H9 (cell line): Measurements from ENCODE around the gene RNF220. TPM values are rescaled to one million over a fixed set of nuclear protein-coding genes. Genes with fewer than 3 reads are reported as not detected.
A peak's percentile ranks its signal among the peaks of the same experiment; 100 is the strongest.

ENCODE experiments used
- DNase-seq: peaks from one replicate; pipeline ENCODE4 v3.0.0-alpha.2; 2017
- H2AFZ ChIP-seq: one replicate; pipeline ENCODE4 v1.6.1; 2013; ENCODE audit warnings: mild to moderate bottlenecking, low read length, control low read depth, moderate library complexity
- H2AK5ac ChIP-seq: 2 replicates; pipeline ENCODE4 v1.6.1; 2013; ENCODE audit warnings: low read length, control low read depth, mixed read lengths; ENCODE audit not compliant: insufficient read length
- H2BK120ac ChIP-seq: one replicate; pipeline ENCODE4 v1.6.1; 2013; ENCODE audit warnings: low read depth, mild to moderate bottlenecking, low read length, control low read depth, inconsistent platforms; ENCODE audit not compliant: poor library complexity, severe bottlenecking
- H2BK12ac ChIP-seq: 2 replicates; pipeline ENCODE4 v1.6.1; 2013; ENCODE audit warnings: low read length, control low read depth, mixed read lengths, low read depth; ENCODE audit not compliant: insufficient read length
- H2BK15ac ChIP-seq: 2 replicates; pipeline ENCODE4 v1.6.1; 2013; ENCODE audit warnings: low read depth, low read length, control low read depth
- H2BK20ac ChIP-seq: one replicate; pipeline ENCODE4 v1.6.1; 2013; ENCODE audit warnings: low read depth, mild to moderate bottlenecking, low read length, control low read depth, inconsistent platforms; ENCODE audit not compliant: poor library complexity, severe bottlenecking
- H2BK5ac ChIP-seq: 2 replicates; pipeline ENCODE4 v1.6.1; 2013; ENCODE audit warnings: low read length, control low read depth, mixed read lengths; ENCODE audit not compliant: insufficient read length
- H3K14ac ChIP-seq: 2 replicates; pipeline ENCODE4 v1.6.1; 2013; ENCODE audit warnings: low read length, control low read depth; ENCODE audit not compliant: insufficient read depth
- H3K18ac ChIP-seq: 2 replicates; pipeline ENCODE4 v1.6.1; 2013; ENCODE audit warnings: low read depth, mild to moderate bottlenecking, mixed read lengths, low read length, control low read depth; ENCODE audit not compliant: insufficient read length
- H3K23ac ChIP-seq: 2 replicates; pipeline ENCODE4 v1.6.1; 2013; ENCODE audit warnings: low read length, control low read depth, mixed read lengths, low read depth; ENCODE audit not compliant: insufficient read length
- H3K23me2 ChIP-seq: 2 replicates; pipeline ENCODE4 v1.6.1; 2013; ENCODE audit warnings: low read depth, mild to moderate bottlenecking, mixed read lengths, low read length, control low read depth; ENCODE audit not compliant: insufficient read length, poor library complexity, severe bottlenecking
- H3K27ac ChIP-seq: 2 replicates; pipeline ENCODE4 v1.5.1; 2013; ENCODE audit warnings: low read length, control low read depth, mixed read lengths, low read depth; ENCODE audit not compliant: insufficient read length
- H3K27me3 ChIP-seq: 2 replicates; pipeline ENCODE4 v1.6.1; 2013; ENCODE audit warnings: low read length, control low read depth, inconsistent platforms; ENCODE audit not compliant: insufficient read depth
- H3K4ac ChIP-seq: 2 replicates; pipeline ENCODE4 v1.6.1; 2013; ENCODE audit warnings: low read depth, mild to moderate bottlenecking, control low read depth, inconsistent platforms, low read length, moderate library complexity
- H3K4me1 ChIP-seq: 2 replicates; pipeline ENCODE4 v1.6.1; 2013; ENCODE audit warnings: low read length, control low read depth, inconsistent platforms; ENCODE audit not compliant: insufficient read depth
- H3K4me2 ChIP-seq: 2 replicates; pipeline ENCODE4 v1.6.1; 2013; ENCODE audit warnings: low read length, control low read depth, mixed read lengths; ENCODE audit not compliant: insufficient read length, insufficient read depth
- H3K56ac ChIP-seq: 2 replicates; pipeline ENCODE4 v1.6.1; 2013; ENCODE audit warnings: low read depth, mild to moderate bottlenecking, mixed read lengths, low read length, control low read depth; ENCODE audit not compliant: insufficient read length
- H3K79me1 ChIP-seq: 2 replicates; pipeline ENCODE4 v1.6.1; 2013; ENCODE audit warnings: low read depth, mild to moderate bottlenecking, moderate library complexity, low read length, control low read depth, inconsistent platforms; ENCODE audit not compliant: insufficient read depth, poor library complexity, severe bottlenecking
- H3K79me2 ChIP-seq: 2 replicates; pipeline ENCODE4 v1.6.1; 2013; ENCODE audit warnings: low read length, control low read depth, inconsistent platforms; ENCODE audit not compliant: insufficient read depth
- H3K9ac ChIP-seq: 2 replicates; pipeline ENCODE4 v1.6.1; 2013; ENCODE audit warnings: low read length, control low read depth, mixed read lengths; ENCODE audit not compliant: insufficient read length; ENCODE audit errors: extremely low read depth
- H3K9me3 ChIP-seq: one replicate; pipeline ENCODE4 v1.6.1; 2013; ENCODE audit warnings: low read depth, low read length, inconsistent platforms; ENCODE audit not compliant: control insufficient read depth
- H3T11ph ChIP-seq: one replicate; pipeline ENCODE4 v1.6.1; 2013; ENCODE audit warnings: mild to moderate bottlenecking, low read length, control low read depth, inconsistent platforms
- H4K20me1 ChIP-seq: one replicate; pipeline ENCODE4 v1.6.1; 2013; ENCODE audit not compliant: control insufficient read depth, insufficient read length, insufficient read depth
- H4K5ac ChIP-seq: 2 replicates; pipeline ENCODE4 v1.6.1; 2013; ENCODE audit warnings: low read depth, mild to moderate bottlenecking, mixed read lengths, low read length, control low read depth; ENCODE audit not compliant: insufficient read length
- H4K8ac ChIP-seq: replicated peaks from 2 replicates; pipeline ENCODE4 v1.6.1; 2013; ENCODE audit warnings: low read length, control low read depth, mixed read lengths, low read depth; ENCODE audit not compliant: insufficient read length
- H4K91ac ChIP-seq: 2 replicates; pipeline ENCODE4 v1.6.1; 2013; ENCODE audit warnings: low read depth, mild to moderate bottlenecking, moderate library complexity, mixed read lengths, low read length, control low read depth; ENCODE audit not compliant: insufficient read length
- H3K27ac Mint-ChIP-seq, 3 experiments: 2 replicates in 2 of 3; 3 replicates in 1 of 3; pipeline ENCODE4 v1.8.0; 2020 to 2021; ENCODE audit warnings: mixed read lengths in 3 of 3, mild to moderate bottlenecking in 1 of 3, moderate library complexity in 1 of 3
- H3K27me3 Mint-ChIP-seq: 2 replicates; pipeline ENCODE4 v1.8.0; 2021; ENCODE audit warnings: low read depth, mild to moderate bottlenecking, moderate library complexity, mixed read lengths
- H3K36me3 Mint-ChIP-seq, 3 experiments: 2 replicates in 2 of 3; 3 replicates in 1 of 3; pipeline ENCODE4 v1.8.0; 2020 to 2021; ENCODE audit warnings: low read depth in 3 of 3, mixed read lengths in 3 of 3; ENCODE audit not compliant: insufficient read depth in 1 of 3
- H3K4me1 Mint-ChIP-seq, 2 experiments: 2 replicates each; pipeline ENCODE4 v1.8.0; 2020; ENCODE audit warnings: mixed read lengths in 2 of 2
- H3K4me3 Mint-ChIP-seq, 2 experiments: 2 replicates in 1 of 2; 3 replicates in 1 of 2; pipeline ENCODE4 v1.8.0; 2020 to 2021; ENCODE audit warnings: mild to moderate bottlenecking in 2 of 2, mixed read lengths in 2 of 2, moderate library complexity in 1 of 2
- H3K9me3 Mint-ChIP-seq, 2 experiments: 2 replicates in 1 of 2; 3 replicates in 1 of 2; pipeline ENCODE4 v1.8.0; 2020; ENCODE audit warnings: mild to moderate bottlenecking in 2 of 2, mixed read lengths in 2 of 2, moderate library complexity in 1 of 2
- WGBS: extraction: QIAGEN DNeasy Blood & Tissue Kit; methylation state at CpG from one replicate; pipeline ENCODE4 v1.1.7; 2013; ENCODE audit warnings: missing lambda C conversion rate, low lambda C conversion rate, mixed read lengths; ENCODE audit not compliant: insufficient read length; ENCODE audit errors: extremely low coverage; 5-methylcytosine and 5-hydroxymethylcytosine counted together
- total RNA-seq: library from RNA; stranded (reverse); gene quantifications from 2 replicates; pipeline ENCODE4 v1.2.1, GENCODE V29; 2021
- TF ChIP-seq, protein P1 (sequence below): fragments of 200-600 bp; sonication (generic); conservative IDR thresholded peaks from 3 replicates; pipeline ENCODE4 v1.8.0; 2021; ENCODE audit warnings: antibody characterized with exemption, mild to moderate bottlenecking

RNF220 gene
- total RNA-seq, 1 experiment from 2014 or later, result 109 TPM

DNA sequence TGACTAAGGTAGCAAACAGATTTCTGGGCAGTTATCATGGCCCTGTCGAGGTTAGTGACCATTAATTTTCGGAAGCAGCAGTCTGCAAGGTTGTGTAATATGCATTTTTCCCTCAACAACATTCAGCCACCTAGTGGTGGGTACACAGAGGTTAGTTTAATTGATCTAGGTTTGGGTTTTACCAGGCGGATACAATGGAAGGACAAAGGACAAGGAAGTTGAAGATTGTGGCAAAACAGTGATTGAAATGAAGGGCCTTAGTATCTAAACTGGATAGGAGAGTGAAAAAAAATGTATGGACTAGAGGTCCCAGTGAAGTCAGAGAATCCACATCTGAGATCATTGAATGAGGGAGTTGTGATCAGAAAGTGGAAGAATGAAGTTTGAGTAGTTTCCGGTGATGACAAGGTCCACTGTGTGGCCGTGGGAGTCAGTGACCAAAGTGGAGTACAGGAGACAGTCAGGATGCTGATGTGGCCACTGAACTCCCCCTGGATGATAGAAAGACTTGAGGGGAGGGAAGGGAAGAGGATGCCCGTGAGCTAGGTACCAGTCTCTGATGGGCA lies 272.2 kb downstream of the RNF220 start:
- H3K9me3 ChIP-seq, result no peaks in the 10 kb centered on the region
- peak overlapping the region; percentile 34 for H4K5ac ChIP-seq
- Mint-ChIP-seq H3K9me3 (no peaks in the 10 kb centered on the region; a peak in 1 of 5 replicates), H3K27me3 (no peaks in the 10 kb centered on the region; the same call in 1 of the 2 replicates), H3K27ac (no peak overlapping the region), H3K36me3 (peaks cover 0 to 5% (median 0%) of the 10 kb centered on the region in 3 experiments; a peak in 3 of 7 replicates), H3K4me1 (peaks cover 24 to 25% of the 10 kb centered on the region in 2 experiments), H3K4me3 (no peak overlapping the region)
- no CpG with 5 or more reads among the region's 6 CpGs for WGBS
- no peaks in the 10 kb centered on the region for H3K79me1 ChIP-seq
- H3K4me1 ChIP-seq, result peaks cover 15% of the 10 kb centered on the region
- no peak overlapping the region for H2AK5ac ChIP-seq
- H2BK5ac ChIP-seq, result no peak overlapping the region
- no peak overlapping the region for H3K23ac ChIP-seq
- H2BK15ac ChIP-seq, result no peak overlapping the region
- no peak overlapping the region for H3K14ac ChIP-seq
- H3K4me2 ChIP-seq, result no peak overlapping the region
- no peak overlapping the region for H3K4ac ChIP-seq
- H4K20me1 ChIP-seq, result no peaks in the 10 kb centered on the region
- H3T11ph ChIP-seq, result no peak overlapping the region
- H2AFZ ChIP-seq, result no peak overlapping the region
- H3K56ac ChIP-seq, result no peak overlapping the region
- no peak overlapping the region for H4K91ac ChIP-seq
- H3K27ac ChIP-seq, result no peak overlapping the region
- H3K27me3 ChIP-seq, result no peaks in the 10 kb centered on the region
- no peak overlapping the region for H2BK120ac ChIP-seq
- H2BK12ac ChIP-seq, result peak overlapping the region; percentile 19
- DNase-seq, result no peak
- no peaks in the 10 kb centered on the region for H3K23me2 ChIP-seq
- H3K9ac ChIP-seq, result no peak overlapping the region
- H2BK20ac ChIP-seq, result no peak overlapping the region
- no peaks in the 10 kb centered on the region for H3K79me2 ChIP-seq
- H4K8ac ChIP-seq, result no peak overlapping the region
- TF ChIP-seq, protein P1, sequence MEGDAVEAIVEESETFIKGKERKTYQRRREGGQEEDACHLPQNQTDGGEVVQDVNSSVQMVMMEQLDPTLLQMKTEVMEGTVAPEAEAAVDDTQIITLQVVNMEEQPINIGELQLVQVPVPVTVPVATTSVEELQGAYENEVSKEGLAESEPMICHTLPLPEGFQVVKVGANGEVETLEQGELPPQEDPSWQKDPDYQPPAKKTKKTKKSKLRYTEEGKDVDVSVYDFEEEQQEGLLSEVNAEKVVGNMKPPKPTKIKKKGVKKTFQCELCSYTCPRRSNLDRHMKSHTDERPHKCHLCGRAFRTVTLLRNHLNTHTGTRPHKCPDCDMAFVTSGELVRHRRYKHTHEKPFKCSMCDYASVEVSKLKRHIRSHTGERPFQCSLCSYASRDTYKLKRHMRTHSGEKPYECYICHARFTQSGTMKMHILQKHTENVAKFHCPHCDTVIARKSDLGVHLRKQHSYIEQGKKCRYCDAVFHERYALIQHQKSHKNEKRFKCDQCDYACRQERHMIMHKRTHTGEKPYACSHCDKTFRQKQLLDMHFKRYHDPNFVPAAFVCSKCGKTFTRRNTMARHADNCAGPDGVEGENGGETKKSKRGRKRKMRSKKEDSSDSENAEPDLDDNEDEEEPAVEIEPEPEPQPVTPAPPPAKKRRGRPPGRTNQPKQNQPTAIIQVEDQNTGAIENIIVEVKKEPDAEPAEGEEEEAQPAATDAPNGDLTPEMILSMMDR, result peak; percentile 73
- no peak overlapping the region for H3K18ac ChIP-seq
